HFF-Myc (cell line): ENCODE results near the gene FBXO31.
"Not testable (repeated sequence)": the region's sequence is repeated elsewhere in the genome, so short reads cannot be mapped to it uniquely, and the experiment has no call there.

Source experiments
- DNase-seq: peaks from one replicate; pipeline ENCODE4 v3.0.0-alpha.2; 2011; ENCODE audit warnings: low read depth; ENCODE audit errors: extremely low read depth
- H3K4me3 ChIP-seq: replicated peaks from 2 replicates; pipeline ENCODE4 v1.5.1; 2011; ENCODE audit warnings: low read depth, mild to moderate bottlenecking, control low read depth, low read length
- CTCF ChIP-seq: IDR thresholded peaks from 2 replicates; pipeline ENCODE4 v1.5.1; 2012; ENCODE audit warnings: mild to moderate bottlenecking, low read depth, low read length, control low read depth; ENCODE audit errors: missing control alignments

Gene FBXO31

GRCh38 chr16:87387942-87388817 lies 4.6 kb upstream of the FBXO31 start:
- peak; percentile 96 for DNase-seq
- peak overlapping the region; percentile 11; the same call in 1 of the 2 replicates for H3K4me3 ChIP-seq
- no peak for TF ChIP-seq CTCF

- DNase-seq: not testable (repeated sequence)
- H3K4me3 ChIP-seq: peak overlapping the region; percentile 61
These were observed 1.2 kb upstream of the FBXO31 start for GRCh38 chr16:87384875-87385167.

DNA sequence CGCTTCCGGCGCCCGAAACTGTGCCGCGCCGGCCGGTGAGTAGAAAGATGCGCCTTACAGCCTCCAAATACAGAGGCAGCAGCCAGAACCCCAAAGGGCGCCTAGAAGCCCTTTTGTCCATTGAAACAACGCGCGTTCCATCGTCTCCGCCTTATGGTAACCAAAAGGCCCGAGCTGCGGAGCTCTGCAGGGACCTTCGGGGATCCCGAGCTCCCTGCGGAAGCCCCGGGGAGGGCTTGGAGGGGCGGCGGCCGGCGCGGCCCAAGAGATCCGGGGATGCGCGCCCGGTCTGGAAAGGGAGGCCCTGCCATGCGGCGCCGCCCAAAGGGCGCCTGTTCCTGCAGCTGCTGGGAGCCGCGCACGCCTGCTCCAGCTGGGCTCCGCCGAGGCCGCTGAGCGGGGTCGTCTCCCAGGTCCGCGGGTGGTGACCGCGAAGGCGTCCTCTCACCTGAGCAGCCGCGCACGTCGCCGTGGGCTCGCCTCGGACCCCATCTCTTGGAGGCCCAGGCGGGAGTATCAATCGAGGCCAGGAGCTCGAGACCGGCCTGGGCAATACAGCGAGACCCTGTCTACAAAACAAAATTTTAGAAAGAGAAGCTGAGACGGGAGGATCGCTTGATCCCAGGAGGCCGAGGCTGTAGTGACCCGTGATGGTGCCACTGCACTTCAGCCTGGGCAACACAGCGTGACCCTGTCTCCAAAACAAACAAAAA lies 742 bp upstream of the FBXO31 start:
- H3K4me3 ChIP-seq: peak overlapping the region; percentile 61
- DNase-seq: no peak
- TF ChIP-seq CTCF: no peak

- TF ChIP-seq CTCF: no peak
- peak overlapping the region; percentile 74 for H3K4me3 ChIP-seq
- no peak for DNase-seq
These were observed 1.4 kb downstream of the FBXO31 start for GRCh38 chr16:87382023-87382785.

GRCh38 chr16:87380881-87381280 lies 2.7 kb downstream of the FBXO31 start:
- H3K4me3 ChIP-seq: peak overlapping the region; percentile 74
- no peak for DNase-seq
- no peak for TF ChIP-seq CTCF

GRCh38 chr16:87380403-87380802 lies 3.2 kb downstream of the FBXO31 start:
- DNase-seq: no peak
- no peak overlapping the region; the same call in 1 of the 2 replicates for H3K4me3 ChIP-seq
- no peak for TF ChIP-seq CTCF

DNA sequence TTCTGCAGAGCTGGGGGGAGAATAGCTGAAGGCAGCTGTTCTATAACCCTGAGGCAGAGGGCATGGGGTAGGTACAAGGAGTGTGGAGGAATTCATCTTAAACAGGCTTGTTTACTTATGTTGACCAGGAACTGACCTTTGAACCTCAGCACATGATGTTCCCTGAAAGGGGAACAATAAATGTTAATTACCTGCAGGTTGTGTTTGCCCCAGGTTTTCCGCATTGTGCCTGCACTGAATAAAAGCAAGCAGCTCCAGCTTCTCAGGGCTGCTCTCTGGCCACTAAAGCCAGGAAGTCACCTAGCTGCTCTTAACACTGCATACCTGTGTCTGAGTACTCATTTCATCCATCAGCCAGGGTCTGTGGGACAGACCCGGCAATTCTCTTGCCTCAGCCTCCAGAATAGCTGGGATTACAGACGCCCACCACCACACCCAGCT lies 4.2 kb downstream of the FBXO31 start:
- DNase-seq, H3K4me3 ChIP-seq: not testable (repeated sequence)
